IMR-90 (cell line): ENCODE data around the gene HES7. TPM values are rescaled to one million over a fixed set of nuclear protein-coding genes. Genes with fewer than 3 reads are reported as not detected.

Experiments used
- ATAC-seq: fragments of 200-7000 bp; cut with Tn5 transposase; 2 replicates; pipeline ENCODE4 v1.9.1; 2020; ENCODE audit warnings: low read depth, mild to moderate bottlenecking, moderate library complexity
- BruUV-seq: library from RNA; stranded (reverse); fragments of 400-500 nt; replicated peaks from 2 replicates; lab custom pipeline; 2021; lab: Mats Ljungman, UMichigan
- CTCF ChIA-PET: fragments of 300-600 bp; formaldehyde crosslinking; extraction: SDS; loops from one replicate; lab custom pipeline; 2021; ENCODE audit warnings: antibody characterized with exemption; lab: Yijun Ruan, JAX
- POLR2A ChIA-PET: fragments of 300-600 bp; sonication (Branson Sonifier 250); formaldehyde crosslinking; loops from one replicate; lab custom pipeline; 2022; ENCODE audit warnings: antibody characterized with exemption; ENCODE audit not compliant: unreplicated experiment; lab: Charles Lee
- DNase-seq: peaks from one replicate; pipeline ENCODE4 v3.0.0; 2013
- H2AFZ ChIP-seq: replicated peaks from 2 replicates; pipeline ENCODE3; 2013; ENCODE audit warnings: low read length, mild to moderate bottlenecking; ENCODE audit not compliant: poor library complexity
- H2AK5ac ChIP-seq: 2 replicates; pipeline ENCODE4 v1.6.1; 2013; ENCODE audit warnings: low read depth, low read length, inconsistent platforms
- H2AK9ac ChIP-seq: replicated peaks from 2 replicates; pipeline ENCODE3; 2013; ENCODE audit warnings: mild to moderate bottlenecking, low read depth, low read length, moderate library complexity; ENCODE audit not compliant: poor library complexity
- H2BK120ac ChIP-seq: 2 replicates; pipeline ENCODE4 v1.6.1; 2013; ENCODE audit warnings: low read depth, low read length, inconsistent platforms
- H2BK15ac ChIP-seq: 3 replicates; pipeline ENCODE4 v1.6.1; 2013; ENCODE audit warnings: low read depth, low read length, inconsistent platforms
- H2BK20ac ChIP-seq: 2 replicates; pipeline ENCODE4 v1.6.1; 2013; ENCODE audit warnings: low read depth, mild to moderate bottlenecking, inconsistent platforms, low read length, moderate library complexity
- H2BK5ac ChIP-seq: 2 replicates; pipeline ENCODE4 v1.6.1; 2013; ENCODE audit warnings: mild to moderate bottlenecking, low read depth, low read length, inconsistent platforms; ENCODE audit not compliant: poor library complexity, severe bottlenecking
- H3K14ac ChIP-seq: replicated peaks from 2 replicates; pipeline ENCODE4 v1.6.1; 2013; ENCODE audit warnings: low read depth, low read length, inconsistent platforms
- H3K18ac ChIP-seq: 2 replicates; pipeline ENCODE4 v1.6.1; 2013; ENCODE audit warnings: low read depth, low read length, control low read depth
- H3K23ac ChIP-seq: 2 replicates; pipeline ENCODE4 v1.6.1; 2013; ENCODE audit warnings: low read depth, low read length, inconsistent platforms
- H3K27ac ChIP-seq: 2 replicates; pipeline ENCODE4 v1.5.1; 2013; ENCODE audit warnings: mild to moderate bottlenecking, control low read depth, low read length; ENCODE audit not compliant: insufficient read depth
- H3K27me3 ChIP-seq: 2 replicates; pipeline ENCODE4 v1.6.1; 2013; ENCODE audit warnings: low read length; ENCODE audit not compliant: control insufficient read depth, insufficient read depth
- H3K36me3 ChIP-seq: 2 replicates; pipeline ENCODE4 v1.6.1; 2013; ENCODE audit warnings: low read length, mixed read lengths; ENCODE audit not compliant: control insufficient read depth, insufficient read depth
- H3K4ac ChIP-seq: 2 replicates; pipeline ENCODE4 v1.6.1; 2013; ENCODE audit warnings: low read depth, low read length, inconsistent platforms
- H3K4me1 ChIP-seq: 2 replicates; pipeline ENCODE4 v1.6.1; 2013; ENCODE audit warnings: low read length, mixed read lengths; ENCODE audit not compliant: control insufficient read depth, insufficient read depth
- H3K4me2 ChIP-seq: 2 replicates; pipeline ENCODE4 v1.6.1; 2013; ENCODE audit warnings: low read depth, mild to moderate bottlenecking, control low read depth, low read length, moderate library complexity
- H3K4me3 ChIP-seq: 2 replicates; pipeline ENCODE4 v1.5.1; 2013; ENCODE audit warnings: low read depth, mild to moderate bottlenecking, control low read depth, low read length, moderate library complexity; ENCODE audit not compliant: insufficient read depth
- H3K56ac ChIP-seq: 2 replicates; pipeline ENCODE4 v1.6.1; 2013; ENCODE audit warnings: low read length, inconsistent platforms; ENCODE audit not compliant: insufficient read depth; ENCODE audit errors: extremely low read depth
- H3K79me1 ChIP-seq, 2 experiments: 2 replicates each; pipeline ENCODE4 v1.6.1; 2013; ENCODE audit warnings: low read length in 2 of 2, inconsistent platforms in 1 of 2, low read depth in 1 of 2
- H3K9ac ChIP-seq: 2 replicates; pipeline ENCODE4 v1.6.1; 2013; ENCODE audit warnings: low read depth, low read length, control low read depth
- H3K9me1 ChIP-seq: 2 replicates; pipeline ENCODE4 v1.6.1; 2013; ENCODE audit warnings: low read length, inconsistent platforms; ENCODE audit not compliant: insufficient read depth
- H3K9me3 ChIP-seq: 2 replicates; pipeline ENCODE4 v1.6.1; 2013; ENCODE audit warnings: low read length; ENCODE audit not compliant: control insufficient read depth, insufficient read depth
- H4K20me1 ChIP-seq: 2 replicates; pipeline ENCODE4 v1.6.1; 2013; ENCODE audit warnings: low read length, inconsistent platforms; ENCODE audit not compliant: insufficient read depth
- H4K5ac ChIP-seq: 2 replicates; pipeline ENCODE4 v1.6.1; 2013; ENCODE audit warnings: mild to moderate bottlenecking, low read depth, low read length, control low read depth
- H4K8ac ChIP-seq, 2 experiments: 2 replicates each; pipeline ENCODE4 v1.6.1; 2013; ENCODE audit warnings: low read depth in 2 of 2, low read length in 2 of 2, control low read depth in 1 of 2, inconsistent platforms in 1 of 2
- H4K91ac ChIP-seq: 2 replicates; pipeline ENCODE4 v1.6.1; 2013; ENCODE audit warnings: low read depth, low read length, inconsistent platforms; ENCODE audit not compliant: insufficient read depth
- CEBPB ChIP-seq: IDR thresholded peaks from 2 replicates; pipeline ENCODE4 v1.6.1; 2012; ENCODE audit warnings: low read depth, low read length, improper control_type of control experiment
- MXI1 ChIP-seq: IDR thresholded peaks from 2 replicates; pipeline ENCODE4 v1.6.1; 2012; ENCODE audit warnings: low read depth, mild to moderate bottlenecking, low read length, moderate library complexity, borderline replicate concordance
- WGBS, 2 experiments: methylation state at CpG; one replicate each; pipeline versions ENCODE4 v1.1.5 to v1.1.7; 2013; ENCODE audit warnings: missing lambda C conversion rate in 2 of 2; ENCODE audit not compliant: insufficient read length in 1 of 2; ENCODE audit errors: extremely low coverage in 2 of 2; 5-methylcytosine and 5-hydroxymethylcytosine counted together
- dilution Hi-C: fragments of 300-500 bp; cut with HindIII; formaldehyde crosslinking; loops from one replicate; pipeline ENCODE4 v1.14.3; 2018; ENCODE audit warnings: low sequenced_read_pairs; ENCODE audit not compliant: unreplicated experiment
- in situ Hi-C: fragments of 300-500 bp; cut with MboI; formaldehyde crosslinking; loops from 3 replicates; pipeline ENCODE4 v1.14.3; 2019; ENCODE audit warnings: low sequenced_read_pairs, inconsistent platforms, mixed read lengths
- intact Hi-C: fragments of 100-400 bp; cut with micrococcal nuclease; formaldehyde crosslinking; loops from 2 replicates; pipeline ENCODE4 v1.10.0; 2022
- polyA plus RNA-seq, 3 experiments: library from polyadenylated mRNA; depleted of rRNA; stranded (reverse); fragments of >200 nt; gene quantifications; 2 replicates each; pipeline ENCODE4 v1.2.3, GENCODE V29; 2012; ENCODE audit warnings: low replicate concordance in 1 of 3
- total RNA-seq: library from RNA; depleted of rRNA; stranded (reverse); fragments of >200 nt; gene quantifications from 2 replicates; pipeline ENCODE4 v1.2.3, GENCODE V29; 2012
- TF ChIP-seq, protein P1 (sequence below): conservative IDR thresholded peaks from 2 replicates; pipeline ENCODE4 v1.5.1; 2012; ENCODE audit warnings: mild to moderate bottlenecking, low read depth, low read length, improper control_type of control experiment
- TF ChIP-seq, protein P2 (sequence below): fragments of 150-350 bp; IDR thresholded peaks from 2 replicates; pipeline ENCODE4 v1.6.1; 2016; ENCODE audit warnings: low read depth, mild to moderate bottlenecking, low read length, moderate library complexity, borderline replicate concordance

Gene HES7
- total and polyA plus RNA-seq, 2 of the 4 experiments (the other 2 are of a cell fraction), result 0.43 TPM; not detected in 1

DNA sequence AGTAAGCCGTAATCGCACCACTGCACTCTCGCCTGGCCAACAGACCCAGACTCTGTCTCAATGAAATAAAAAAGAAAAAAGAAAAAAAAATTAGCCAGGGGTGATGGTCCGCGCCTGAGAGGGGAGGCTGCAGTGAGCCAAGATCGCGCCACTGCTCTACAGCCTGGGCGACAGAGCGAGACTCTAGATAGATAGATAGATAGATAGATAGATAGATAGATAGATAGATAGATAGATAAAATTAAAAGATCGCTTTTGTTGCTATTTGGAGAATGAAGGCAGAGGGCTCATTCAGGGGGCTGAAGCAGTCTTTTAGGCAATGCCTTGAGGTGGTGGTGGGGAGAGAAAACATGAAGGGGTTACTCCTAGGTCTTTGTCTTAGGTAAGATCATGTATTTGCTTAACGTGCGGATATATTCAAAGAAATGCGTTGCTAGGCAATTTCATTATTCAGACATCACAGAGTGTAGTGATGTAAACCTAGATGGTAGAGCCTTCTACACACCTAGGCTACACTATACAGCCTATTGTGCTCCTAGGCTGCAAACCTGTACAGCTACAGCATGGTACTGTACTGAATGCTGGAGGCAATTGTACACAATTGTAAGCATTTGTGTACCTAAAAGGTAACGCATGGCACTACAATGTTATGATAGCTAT lies 4.3 kb upstream of the HES7 start:
- H3K27me3 ChIP-seq, result no peaks in the 10 kb centered on the region
- H3K79me1 ChIP-seq, result no peaks in the 10 kb centered on the region; a peak in 1 of 4 replicates
- no peak overlapping the region for H2AFZ ChIP-seq
- H4K91ac ChIP-seq, result no peak overlapping the region
- H3K4me1 ChIP-seq, result peaks cover 8% of the 10 kb centered on the region
- H3K27ac ChIP-seq, result no peak overlapping the region
- no peak overlapping the region for H3K23ac ChIP-seq
- dilution Hi-C loops, result no loop called here
- H3K9me1 ChIP-seq, result peaks cover 7% of the 10 kb centered on the region; the same call in 1 of the 2 replicates
- no TSS peak for BruUV-seq
- no peak overlapping the region for H3K9ac ChIP-seq
- no peak overlapping the region for H2BK120ac ChIP-seq
- no peak overlapping the region for H3K4me2 ChIP-seq
- no peak overlapping the region for H2AK9ac ChIP-seq
- 94% methylated on average over 5 of the region's 14 CpGs; no CpG with 5 or more reads in 1 of the 2 experiments for WGBS, 2 experiments
- H3K4me3 ChIP-seq, result no peak overlapping the region
- in situ Hi-C loops, result no loop called here
- CTCF ChIA-PET, result no interaction called here
- H2BK15ac ChIP-seq, result no peak overlapping the region
- no peak overlapping the region for H2BK20ac ChIP-seq
- H4K8ac ChIP-seq, result no peak overlapping the region
- H2BK5ac ChIP-seq, result no peak overlapping the region
- no peak overlapping the region for H3K14ac ChIP-seq
- no peaks in the 10 kb centered on the region for H3K9me3 ChIP-seq
- no peak overlapping the region for H2AK5ac ChIP-seq
- DNase-seq (no peak), ATAC-seq (no peak)
- intact Hi-C loops, result no loop called here
- no peak overlapping the region for H4K5ac ChIP-seq
- TF ChIP-seq MXI1, result no peak
- no peak for TF ChIP-seq CEBPB
- TF ChIP-seq, protein P1, sequence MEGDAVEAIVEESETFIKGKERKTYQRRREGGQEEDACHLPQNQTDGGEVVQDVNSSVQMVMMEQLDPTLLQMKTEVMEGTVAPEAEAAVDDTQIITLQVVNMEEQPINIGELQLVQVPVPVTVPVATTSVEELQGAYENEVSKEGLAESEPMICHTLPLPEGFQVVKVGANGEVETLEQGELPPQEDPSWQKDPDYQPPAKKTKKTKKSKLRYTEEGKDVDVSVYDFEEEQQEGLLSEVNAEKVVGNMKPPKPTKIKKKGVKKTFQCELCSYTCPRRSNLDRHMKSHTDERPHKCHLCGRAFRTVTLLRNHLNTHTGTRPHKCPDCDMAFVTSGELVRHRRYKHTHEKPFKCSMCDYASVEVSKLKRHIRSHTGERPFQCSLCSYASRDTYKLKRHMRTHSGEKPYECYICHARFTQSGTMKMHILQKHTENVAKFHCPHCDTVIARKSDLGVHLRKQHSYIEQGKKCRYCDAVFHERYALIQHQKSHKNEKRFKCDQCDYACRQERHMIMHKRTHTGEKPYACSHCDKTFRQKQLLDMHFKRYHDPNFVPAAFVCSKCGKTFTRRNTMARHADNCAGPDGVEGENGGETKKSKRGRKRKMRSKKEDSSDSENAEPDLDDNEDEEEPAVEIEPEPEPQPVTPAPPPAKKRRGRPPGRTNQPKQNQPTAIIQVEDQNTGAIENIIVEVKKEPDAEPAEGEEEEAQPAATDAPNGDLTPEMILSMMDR, result no peak
- TF ChIP-seq, protein P2, sequence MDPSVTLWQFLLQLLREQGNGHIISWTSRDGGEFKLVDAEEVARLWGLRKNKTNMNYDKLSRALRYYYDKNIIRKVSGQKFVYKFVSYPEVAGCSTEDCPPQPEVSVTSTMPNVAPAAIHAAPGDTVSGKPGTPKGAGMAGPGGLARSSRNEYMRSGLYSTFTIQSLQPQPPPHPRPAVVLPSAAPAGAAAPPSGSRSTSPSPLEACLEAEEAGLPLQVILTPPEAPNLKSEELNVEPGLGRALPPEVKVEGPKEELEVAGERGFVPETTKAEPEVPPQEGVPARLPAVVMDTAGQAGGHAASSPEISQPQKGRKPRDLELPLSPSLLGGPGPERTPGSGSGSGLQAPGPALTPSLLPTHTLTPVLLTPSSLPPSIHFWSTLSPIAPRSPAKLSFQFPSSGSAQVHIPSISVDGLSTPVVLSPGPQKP, result no peak
- no peak overlapping the region for H3K56ac ChIP-seq
- H4K20me1 ChIP-seq, result no peaks in the 10 kb centered on the region
- no peaks in the 10 kb centered on the region for H3K36me3 ChIP-seq
- H3K4ac ChIP-seq, result no peak overlapping the region
- POLR2A ChIA-PET, result no interaction called here
- no peak overlapping the region for H3K18ac ChIP-seq
